ENCODE results near the gene ZNF541.

GRCh38 chr19:47609906-47610894, 37.3 kb upstream of the ZNF541 start:
- TF ChIP-seq CTCF (IDR thresholded peaks at IDR 0.05) (peak in 1 of 3 experiments; percentile 6), POLR2AphosphoS5 (IDR thresholded peaks at IDR 0.05) (peak; percentile 7 to 40)
